Transverse colon (tissue), 4 donors: ENCODE data around the gene SLC46A1.

Source experiments
- CTCF ChIP-seq, 5 experiments: fragments of 200-600 bp in 3 of 5; fragments of 450-650 bp in 2 of 5; sonication (generic) in 3 of 5; IDR thresholded peaks; 1 replicate in 2 of 5; 2 replicates in 3 of 5; pipeline ENCODE4 v1.5.1; 2016 to 2017; ENCODE audit warnings: antibody characterized with exemption in 5 of 5, inconsistent platforms in 3 of 5, mild to moderate bottlenecking in 2 of 5, moderate library complexity in 1 of 5
- POLR2A ChIP-seq: fragments of 450-650 bp; IDR thresholded peaks from one replicate; pipeline ENCODE4 v1.6.1; 2016; ENCODE audit warnings: antibody characterized with exemption, mild to moderate bottlenecking, moderate library complexity
- POLR2AphosphoS5 ChIP-seq, 3 donors: sonication (generic); formaldehyde crosslinking; IDR thresholded peaks; one replicate each; pipeline ENCODE4 v1.6.1; 2016; ENCODE audit warnings: antibody characterized with exemption in 3 of 3

- TF ChIP-seq CTCF (IDR thresholded peaks at IDR 0.05) (no peak), POLR2A (no peak), POLR2AphosphoS5 (IDR thresholded peaks at IDR 0.05) (no peak)
Observed at GRCh38 chr17:28363776-28364650, 42.0 kb downstream of the SLC46A1 start.
